Activated CD4-positive, alpha-beta T cell treated with anti-CD3 and anti-CD28 coated beads for 36 hours (primary cell): ENCODE measurements around the gene C1QB. TPM values are rescaled to one million over a fixed set of nuclear protein-coding genes. Genes with fewer than 3 reads are reported as not detected.
"Not testable (repeated sequence)": the region's sequence is repeated elsewhere in the genome, so short reads cannot be mapped to it uniquely, and the experiment has no call there.

Experiments
- ATAC-seq: fragments of 200-7000 bp; cut with Tn5 transposase; one replicate; pipeline ENCODE4 v1.10.0; 2021; ENCODE audit warnings: mild to moderate bottlenecking, moderate library complexity
- CTCF ChIA-PET: fragments of 350-600 bp; sonication (Branson Sonifier 250); formaldehyde crosslinking; loops from one replicate; lab custom pipeline; 2021; ENCODE audit warnings: antibody characterized with exemption; lab: Charles Lee
- POLR2A ChIA-PET: fragments of 350-600 bp; sonication (Branson Sonifier 250); formaldehyde crosslinking; loops from one replicate; lab custom pipeline; 2021; ENCODE audit warnings: antibody characterized with exemption, inconsistent platforms; lab: Charles Lee
- DNase-seq: peaks from one replicate; pipeline ENCODE4 v3.0.0-alpha.2; 2020
- H3K27ac Mint-ChIP-seq: one replicate; pipeline ENCODE4 v1.8.0; 2021; ENCODE audit warnings: mixed read lengths
- H3K27me3 Mint-ChIP-seq: one replicate; pipeline ENCODE4 v1.8.0; 2021; ENCODE audit warnings: mixed read lengths
- H3K36me3 Mint-ChIP-seq: one replicate; pipeline ENCODE4 v1.8.0; 2021; ENCODE audit warnings: low read depth, mixed read lengths
- H3K4me1 Mint-ChIP-seq: one replicate; pipeline ENCODE4 v1.8.0; 2021; ENCODE audit warnings: mixed read lengths
- H3K4me3 Mint-ChIP-seq: one replicate; pipeline ENCODE4 v1.8.0; 2021; ENCODE audit warnings: mild to moderate bottlenecking, moderate library complexity, mixed read lengths
- H3K9me3 Mint-ChIP-seq: one replicate; pipeline ENCODE4 v1.8.0; 2021; ENCODE audit warnings: low read depth, mixed read lengths
- intact Hi-C, 2 experiments: fragments of 100-400 bp; cut with DNase I in 1 of 2; cut with micrococcal nuclease in 1 of 2; formaldehyde crosslinking; loops; one replicate each; pipeline versions ENCODE4 v1.14.2 to v1.15.1; 2022 to 2024; cut with DNase I, micrococcal nuclease
- total RNA-seq, 2 experiments: library from RNA; stranded (reverse); gene quantifications; one replicate each; pipeline ENCODE4 v1.2.3, GENCODE V29; 2021

The C1QB gene
- total RNA-seq, 2 experiments from 2014 or later: not detected

DNA sequence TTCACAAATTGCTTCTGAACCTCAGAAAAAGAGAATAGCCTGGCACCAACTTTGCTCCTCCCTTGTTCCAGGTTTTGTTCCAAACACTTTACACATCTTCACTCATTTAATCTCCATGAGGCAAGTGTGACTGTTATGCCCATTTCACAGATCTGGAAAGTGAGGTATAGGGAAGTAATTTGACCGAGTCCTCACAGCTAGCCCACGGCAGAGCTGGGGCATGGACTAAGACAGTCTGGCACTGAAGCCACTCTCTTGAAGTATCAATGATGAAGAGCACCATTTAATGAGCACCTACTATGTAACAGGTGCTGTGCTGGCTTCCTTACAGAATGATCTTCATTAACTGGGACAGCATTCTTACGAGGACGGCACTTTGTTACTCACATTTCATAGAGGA is 19.0 kb downstream of the C1QB start:
- Mint-ChIP-seq H3K27me3 (peaks cover 35% of the 10 kb centered on the region), H3K4me1 (no peaks in the 10 kb centered on the region), H3K36me3 (no peaks in the 10 kb centered on the region), H3K4me3 (no peak overlapping the region), H3K27ac (no peak overlapping the region), H3K9me3 (no peaks in the 10 kb centered on the region)
- intact Hi-C loops: no loop called here
- ChIA-PET CTCF (interaction anchor here (0.9 to 1.4 kb wide), 2 partner anchors 9 to 16 kb away, joined by 4 to 5 read pairs; no protein-coding TSS in a partner anchor), POLR2A (no interaction called here)
- DNase-seq (no peak), ATAC-seq (no peak)

DNA sequence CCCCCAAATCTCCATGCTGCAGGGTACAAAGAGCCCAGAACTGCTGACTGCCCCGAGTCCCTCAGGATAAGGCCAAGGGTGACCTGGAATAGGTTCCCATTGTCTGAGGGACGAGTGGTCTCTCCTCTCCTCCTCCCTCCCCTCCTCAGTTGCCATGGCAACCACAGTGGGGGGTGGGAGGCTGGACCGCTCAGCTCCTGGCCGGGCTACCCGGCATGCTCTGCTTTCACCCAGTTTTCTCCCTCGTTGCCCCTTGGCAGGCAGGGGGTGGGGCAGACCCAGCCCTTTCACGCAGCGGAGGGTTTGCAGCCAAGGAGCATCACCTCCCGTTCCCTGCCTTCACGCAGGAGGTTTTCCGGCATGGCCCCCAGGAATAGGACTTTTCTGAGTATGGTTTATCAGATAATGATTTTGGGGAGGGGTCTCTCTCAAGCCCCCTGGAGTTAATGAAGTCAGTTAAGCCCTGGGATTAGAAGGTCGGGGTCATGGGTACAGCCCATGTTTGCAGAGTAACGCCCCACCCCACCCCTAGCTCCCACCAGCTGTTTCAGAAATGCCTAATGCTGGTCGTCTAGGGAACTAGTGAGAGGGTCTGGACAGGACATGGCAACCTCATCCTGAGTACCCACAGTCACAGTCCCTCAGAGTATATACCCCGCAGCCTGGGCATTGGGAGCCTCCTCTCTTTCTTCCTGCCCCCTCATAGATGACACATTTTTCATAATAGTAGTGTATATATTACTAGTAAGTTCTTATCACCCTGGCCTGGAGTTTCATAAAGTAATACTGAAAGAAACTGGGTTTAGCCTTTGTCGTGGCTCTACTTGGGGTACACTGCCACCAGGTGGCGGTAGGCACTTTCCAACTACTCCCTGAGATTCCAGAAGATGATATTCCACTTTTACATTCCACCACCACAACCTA is 20.7 kb downstream of the C1QB start:
- ChIA-PET POLR2A (no interaction called here), CTCF (interaction anchor here (0.8 kb wide), 1 partner anchor 192 kb away, joined by 3 read pairs; no protein-coding TSS in a partner anchor)
- DNase-seq (peak; percentile 58), ATAC-seq (peak; percentile 95)
- H3K4me1 Mint-ChIP-seq: no peaks in the 10 kb centered on the region
- no peaks in the 10 kb centered on the region for H3K9me3 Mint-ChIP-seq
- no peaks in the 10 kb centered on the region for H3K36me3 Mint-ChIP-seq
- peaks cover 32% of the 10 kb centered on the region for H3K27me3 Mint-ChIP-seq
- no peak overlapping the region for H3K27ac Mint-ChIP-seq
- intact Hi-C loops: loop anchor here in 1 of 2 experiments (1.0 kb wide), 1 partner anchor 216 kb away; no protein-coding TSS in a partner anchor
- H3K4me3 Mint-ChIP-seq: no peak overlapping the region

GRCh38 chr1:22674410-22674749 is 21.3 kb downstream of the C1QB start:
- Mint-ChIP-seq H3K27ac (no peak overlapping the region), H3K4me1 (no peaks in the 10 kb centered on the region), H3K36me3 (no peaks in the 10 kb centered on the region), H3K4me3 (no peak overlapping the region), H3K9me3 (no peaks in the 10 kb centered on the region), H3K27me3 (peaks cover 29% of the 10 kb centered on the region)
- DNase-seq (no peak), ATAC-seq (no peak)
- intact Hi-C loops: loop anchor here in 1 of 2 experiments (1.0 kb wide), 1 partner anchor 215 kb away; no protein-coding TSS in a partner anchor
- ChIA-PET POLR2A (no interaction called here), CTCF (interaction anchor here (0.6 to 0.8 kb wide), 2 partner anchors 45 to 193 kb away, joined by 3 read pairs; no protein-coding TSS in a partner anchor)

DNA sequence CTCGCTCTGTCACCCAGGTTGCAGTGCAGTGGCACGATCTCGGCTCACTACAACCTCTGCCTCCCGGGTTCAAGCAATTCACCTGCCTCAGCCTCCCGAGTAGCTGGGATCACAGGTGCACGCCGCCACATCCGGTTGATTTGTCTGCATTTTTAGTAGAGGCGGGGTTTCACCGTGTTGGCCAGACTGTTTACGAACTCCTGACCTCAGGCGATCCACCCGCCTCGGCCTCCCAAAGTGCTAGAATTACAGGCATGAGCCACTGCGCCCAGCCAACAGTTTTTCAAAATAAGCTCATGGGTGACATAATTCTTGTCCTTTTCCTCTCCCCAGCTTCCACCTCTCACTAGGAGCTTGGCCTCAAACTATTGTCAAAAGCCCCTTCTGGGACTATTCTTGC is 23.1 kb downstream of the C1QB start:
- H3K27ac Mint-ChIP-seq, POLR2A ChIA-PET, H3K4me1 Mint-ChIP-seq, H3K4me3 Mint-ChIP-seq, H3K36me3 Mint-ChIP-seq, H3K9me3 Mint-ChIP-seq, intact Hi-C loops, DNase-seq, ATAC-seq: not testable (repeated sequence)
- peaks cover 25% of the 10 kb centered on the region for H3K27me3 Mint-ChIP-seq
- CTCF ChIA-PET: interaction anchor here (0.7 kb wide), 1 partner anchor 29 kb away, joined by 3 read pairs; no protein-coding TSS in a partner anchor

DNA sequence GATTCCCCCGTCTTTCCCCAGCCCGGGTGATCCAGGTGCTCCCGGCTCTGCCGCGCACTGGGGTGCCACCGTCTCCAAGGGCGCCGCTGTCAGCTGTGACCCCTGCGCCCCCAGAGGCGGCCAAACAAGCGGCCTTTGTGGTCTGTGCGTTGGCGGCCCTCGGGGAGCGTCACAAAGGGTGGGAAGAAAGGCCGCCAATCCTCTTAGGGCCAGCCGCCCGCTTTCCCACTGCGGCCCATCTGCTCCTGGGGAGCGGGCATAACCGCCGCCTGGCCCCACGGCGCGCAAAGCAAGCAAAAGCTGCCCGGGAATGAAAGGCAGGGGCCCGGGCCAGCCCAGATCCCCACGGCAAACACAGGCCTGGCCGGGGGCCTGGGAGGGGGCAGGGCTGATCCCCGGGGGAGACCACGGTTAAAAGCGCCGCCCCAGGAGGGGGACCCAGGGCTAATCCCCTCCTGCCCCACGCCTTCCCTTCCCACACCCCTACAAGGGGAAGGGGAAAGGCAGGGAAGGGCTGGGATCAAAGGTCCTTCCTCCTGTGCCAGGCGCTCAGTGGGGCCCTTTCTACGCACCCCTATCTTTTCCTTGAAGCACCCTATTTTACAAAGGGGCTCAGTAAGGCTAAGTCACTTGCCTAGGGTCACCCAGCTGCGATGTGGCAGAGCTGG is 24.0 kb downstream of the C1QB start:
- H3K27ac Mint-ChIP-seq: no peak overlapping the region
- no peaks in the 10 kb centered on the region for H3K4me1 Mint-ChIP-seq
- POLR2A ChIA-PET: no interaction called here
- DNase-seq: no peak
- CTCF ChIA-PET: interaction anchor here (0.7 kb wide), 1 partner anchor 28 kb away, joined by 3 read pairs; no protein-coding TSS in a partner anchor
- H3K4me3 Mint-ChIP-seq: no peak overlapping the region
- ATAC-seq: no peak
- H3K27me3 Mint-ChIP-seq: peaks cover 19% of the 10 kb centered on the region
- intact Hi-C loops: no loop called here
- no peaks in the 10 kb centered on the region for H3K36me3 Mint-ChIP-seq
- H3K9me3 Mint-ChIP-seq: no peaks in the 10 kb centered on the region

- ChIA-PET CTCF (no interaction called here), POLR2A (no interaction called here)
- no peak overlapping the region for H3K4me3 Mint-ChIP-seq
- intact Hi-C loops: no loop called here
- H3K36me3 Mint-ChIP-seq: no peaks in the 10 kb centered on the region
- peaks cover 9% of the 10 kb centered on the region for H3K27me3 Mint-ChIP-seq
- ATAC-seq: no peak
- no peak overlapping the region for H3K27ac Mint-ChIP-seq
- H3K9me3 Mint-ChIP-seq: no peaks in the 10 kb centered on the region
- H3K4me1 Mint-ChIP-seq: no peaks in the 10 kb centered on the region
- no peak for DNase-seq
These were observed 25.2 kb downstream of the C1QB start for GRCh38 chr1:22677931-22678896.

DNA sequence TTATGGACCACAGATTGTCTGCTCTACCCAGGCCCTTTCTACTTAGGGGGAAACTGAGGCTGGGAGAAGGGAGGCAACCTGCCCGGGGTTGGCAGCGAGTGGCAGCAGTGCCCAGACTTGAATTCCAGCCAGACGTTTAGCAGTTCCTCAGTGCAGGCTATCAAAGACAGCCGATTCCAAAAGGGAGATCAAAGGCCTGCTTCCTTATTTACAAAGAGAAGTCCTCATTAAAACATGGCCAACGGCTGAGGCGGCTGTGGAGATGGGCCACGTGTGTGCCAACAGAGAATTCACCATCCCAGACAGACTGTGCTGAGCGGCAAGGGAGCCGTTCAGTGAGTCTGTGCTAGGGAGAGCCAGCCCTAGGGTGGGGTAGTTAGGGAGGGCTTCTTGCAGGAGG is 27.7 kb downstream of the C1QB start:
- no peak overlapping the region for H3K27ac Mint-ChIP-seq
- ChIA-PET POLR2A (no interaction called here), CTCF (no interaction called here)
- no peaks in the 10 kb centered on the region for H3K36me3 Mint-ChIP-seq
- no peak for ATAC-seq
- H3K27me3 Mint-ChIP-seq: peaks cover 5% of the 10 kb centered on the region
- H3K4me3 Mint-ChIP-seq: no peak overlapping the region
- H3K9me3 Mint-ChIP-seq: no peaks in the 10 kb centered on the region
- no peak for DNase-seq
- intact Hi-C loops: no loop called here
- no peaks in the 10 kb centered on the region for H3K4me1 Mint-ChIP-seq

DNA sequence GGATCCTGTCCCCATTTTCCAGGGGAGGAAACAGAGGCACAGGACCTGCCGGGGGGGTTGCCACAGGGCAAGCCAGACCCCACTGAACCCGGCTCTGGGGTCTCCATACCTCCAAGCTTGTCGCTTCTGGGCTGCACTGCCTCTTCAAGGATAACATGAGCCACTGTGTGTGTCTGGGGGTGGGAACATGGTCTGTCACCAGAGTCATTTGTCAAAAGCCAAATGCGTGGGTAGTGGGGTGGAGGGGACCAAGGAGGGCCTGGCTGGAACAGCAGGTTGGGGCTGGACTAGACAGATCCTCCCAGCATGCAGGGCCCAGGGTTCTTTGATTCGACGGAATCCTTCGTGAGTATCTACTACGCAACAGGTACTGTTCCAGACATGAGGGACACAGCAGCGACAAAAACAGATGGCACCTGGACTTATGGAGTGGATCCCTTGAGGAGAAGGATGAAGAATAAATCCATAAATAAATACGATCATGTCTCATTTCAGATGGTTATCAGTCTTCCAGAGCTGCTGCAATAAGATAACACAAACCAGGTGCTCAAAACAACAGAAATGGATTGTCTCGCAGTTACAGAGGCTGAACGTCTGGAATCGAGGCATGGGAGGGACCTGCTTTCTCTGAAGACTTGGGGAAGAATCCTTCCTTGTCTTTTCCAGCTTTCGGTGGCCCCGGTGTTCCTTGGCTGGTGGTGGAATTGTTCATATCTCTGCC is 28.7 kb downstream of the C1QB start:
- ATAC-seq: no peak
- H3K4me1 Mint-ChIP-seq: no peaks in the 10 kb centered on the region
- POLR2A ChIA-PET: interaction anchor here (0.6 kb wide), 1 partner anchor 240 kb away, joined by 4 read pairs; no protein-coding TSS in a partner anchor
- no peak overlapping the region for H3K27ac Mint-ChIP-seq
- peaks cover 6% of the 10 kb centered on the region for H3K27me3 Mint-ChIP-seq
- H3K9me3 Mint-ChIP-seq: no peaks in the 10 kb centered on the region
- no peak overlapping the region for H3K4me3 Mint-ChIP-seq
- intact Hi-C loops: no loop called here
- CTCF ChIA-PET: interaction anchor here (0.7 kb wide), 1 partner anchor 511 kb away, joined by 3 read pairs; no protein-coding TSS in a partner anchor
- no peaks in the 10 kb centered on the region for H3K36me3 Mint-ChIP-seq
- DNase-seq: no peak

DNA sequence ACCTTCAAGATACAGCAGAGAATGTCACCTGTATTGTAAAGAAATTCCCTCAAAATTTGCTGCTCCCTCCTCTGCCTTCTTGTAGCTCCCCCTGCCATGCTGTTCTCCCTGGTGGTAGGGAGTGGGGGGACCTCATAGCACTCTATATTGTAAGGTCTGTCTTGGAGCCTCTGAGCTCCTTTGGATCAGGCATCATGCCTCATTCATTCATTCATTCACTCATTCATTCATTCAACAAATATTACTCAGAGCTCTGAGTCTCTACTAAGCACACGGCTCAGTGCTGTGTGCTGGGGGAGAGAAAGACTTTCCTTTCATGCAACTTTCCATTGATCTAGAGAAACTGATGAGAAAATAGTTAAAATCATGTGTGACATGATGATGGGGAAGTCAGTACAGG is 30.5 kb downstream of the C1QB start:
- peaks cover 12% of the 10 kb centered on the region for H3K27me3 Mint-ChIP-seq
- no peak overlapping the region for H3K4me3 Mint-ChIP-seq
- H3K4me1 Mint-ChIP-seq: no peaks in the 10 kb centered on the region
- intact Hi-C loops: no loop called here
- CTCF ChIA-PET: no interaction called here
- ATAC-seq (no peak), DNase-seq (no peak)
- no peak overlapping the region for H3K27ac Mint-ChIP-seq
- no peaks in the 10 kb centered on the region for H3K36me3 Mint-ChIP-seq
- POLR2A ChIA-PET: no interaction called here
- H3K9me3 Mint-ChIP-seq: no peaks in the 10 kb centered on the region

DNA sequence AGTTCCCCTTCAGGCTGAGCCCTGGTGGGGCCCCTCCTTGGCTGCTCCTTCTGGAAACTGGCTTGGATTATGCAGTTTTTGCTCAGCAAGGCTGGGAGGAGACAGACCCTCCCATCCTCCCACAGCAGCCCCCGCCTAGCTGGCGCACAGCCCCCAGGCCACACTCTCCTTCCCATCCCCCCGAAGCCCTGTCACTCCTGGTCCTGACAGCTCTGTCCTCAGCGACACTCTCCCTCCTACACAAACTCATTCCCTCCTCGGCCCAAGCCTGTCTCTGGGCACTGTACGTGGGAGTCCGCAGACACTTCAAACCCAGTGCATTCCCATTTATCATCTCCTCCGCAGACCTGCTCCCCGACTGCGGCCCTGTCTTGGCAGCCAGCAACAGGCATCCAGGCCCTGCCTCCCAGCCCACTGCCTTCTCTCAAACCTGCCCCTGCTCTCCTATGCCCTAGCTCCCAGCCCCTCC is 32.6 kb downstream of the C1QB start:
- Mint-ChIP-seq H3K4me3 (no peak overlapping the region), H3K27me3 (peaks cover 12% of the 10 kb centered on the region), H3K36me3 (no peaks in the 10 kb centered on the region), H3K9me3 (no peaks in the 10 kb centered on the region), H3K4me1 (no peaks in the 10 kb centered on the region), H3K27ac (no peak overlapping the region)
- POLR2A ChIA-PET: no interaction called here
- intact Hi-C loops: no loop called here
- CTCF ChIA-PET: interaction anchor here (0.6 kb wide), 1 partner anchor 499 kb away, joined by 3 read pairs; no protein-coding TSS in a partner anchor
- DNase-seq (no peak), ATAC-seq (no peak)
